Dedifferentiated amniotic fluid mesenchymal stem cell (primary cell): ENCODE results near the gene ZRANB1.
"Not testable (repeated sequence)": the region's sequence is repeated elsewhere in the genome, so short reads cannot be mapped to it uniquely, and the experiment has no call there.

Experiments used
- DNase-seq: peaks from one replicate; pipeline ENCODE4 v3.0.0-alpha.2; 2016; ENCODE audit errors: extremely low spot score

The ZRANB1 gene

GRCh38 chr10:124941823-124942222 is at the start of gene ZRANB1:
Gene ZRANB1, plus strand, starts transcription at chr10:124942123. Its CDS starts 371 bp downstream, at chr10:124942494.
- DNase-seq: no peak

GRCh38 chr10:124892905-124893304 is 49.0 kb upstream of the ZRANB1 start:
- no peak for DNase-seq

GRCh38 chr10:124894569-124895215 is 47.2 kb upstream of the ZRANB1 start:
- DNase-seq: peak; percentile 36

- DNase-seq: no peak
Observed at GRCh38 chr10:124896751-124897150, 45.2 kb upstream of the ZRANB1 start.

- no peak for DNase-seq
Observed at GRCh38 chr10:124898471-124898870, 43.5 kb upstream of the ZRANB1 start.

- no peak for DNase-seq
Observed at GRCh38 chr10:124899151-124899550, 42.8 kb upstream of the ZRANB1 start.

- DNase-seq: no peak
Observed at GRCh38 chr10:124902462-124902861, 39.5 kb upstream of the ZRANB1 start.

GRCh38 chr10:124903111-124903510 is 38.8 kb upstream of the ZRANB1 start:
- no peak for DNase-seq

GRCh38 chr10:124904796-124905195 is 37.1 kb upstream of the ZRANB1 start:
- no peak for DNase-seq

- DNase-seq: peak; percentile 97
Observed at GRCh38 chr10:124906551-124907001, 35.3 kb upstream of the ZRANB1 start.

- DNase-seq: no peak
Observed at GRCh38 chr10:124909563-124909962, 32.4 kb upstream of the ZRANB1 start.

GRCh38 chr10:124911124-124912067 is 30.5 kb upstream of the ZRANB1 start:
- peak; percentile 54 for DNase-seq

GRCh38 chr10:124912101-124912886 is 29.6 kb upstream of the ZRANB1 start:
- no peak for DNase-seq

- DNase-seq: no peak
Observed at GRCh38 chr10:124913167-124913566, 28.8 kb upstream of the ZRANB1 start.

- not testable (repeated sequence) for DNase-seq
Observed at GRCh38 chr10:124914398-124914797, 27.5 kb upstream of the ZRANB1 start.

- DNase-seq: no peak
Observed at GRCh38 chr10:124916098-124916584, 25.8 kb upstream of the ZRANB1 start.

- DNase-seq: peak; percentile 94
Observed at GRCh38 chr10:124916585-124917427, 25.1 kb upstream of the ZRANB1 start.

- DNase-seq: no peak
Observed at GRCh38 chr10:124917428-124918190, 24.3 kb upstream of the ZRANB1 start.

- DNase-seq: peak; percentile 35
Observed at GRCh38 chr10:124918191-124918830, 23.6 kb upstream of the ZRANB1 start.

- no peak for DNase-seq
Observed at GRCh38 chr10:124918906-124919305, 23.0 kb upstream of the ZRANB1 start.
